Loucy (cell line): ENCODE data around the gene ADORA2A.

ENCODE experiments used
- CTCF ChIP-seq: fragments of 200-600 bp; sonication (generic); conservative IDR thresholded peaks from 2 replicates; pipeline ENCODE4 v1.5.1; 2014; ENCODE audit warnings: mild to moderate bottlenecking, antibody characterized with exemption, low read length
- EZH2phosphoT487 ChIP-seq: fragments of 200-600 bp; IDR thresholded peaks from 2 replicates; pipeline ENCODE4 v1.6.1; 2018; ENCODE audit warnings: antibody characterized with exemption, mild to moderate bottlenecking, moderate library complexity, borderline replicate concordance

GRCh38 chr22:24455751-24456426 is 28.5 kb downstream of the ADORA2A start:
- no peak for TF ChIP-seq EZH2phosphoT487
- TF ChIP-seq CTCF = no peak
